Skin of body (tissue), 2 donors: ENCODE results near the gene NCOA5. TPM values are rescaled to one million over a fixed set of nuclear protein-coding genes. Genes with fewer than 3 reads are reported as not detected.

ENCODE experiments used
- DNase-seq: peaks from one replicate; lab custom pipeline; 2025; lab: John Stamatoyannopoulos, UW
- total RNA-seq: library from RNA; depleted of rRNA; stranded (reverse); fragments of >200 nt; gene quantifications from one replicate; pipeline ENCODE4 v1.2.3, GENCODE V29; 2014

NCOA5 gene
- total RNA-seq, 1 donor from 2014 or later = 10.8 TPM

GRCh38 chr20:46063151-46063550 is 26.6 kb downstream of the NCOA5 start:
- DNase-seq = no peak

- DNase-seq = no peak
Observed at GRCh38 chr20:46062621-46063020, 27.1 kb downstream of the NCOA5 start.

- DNase-seq = no peak
Observed at GRCh38 chr20:46062151-46062550, 27.6 kb downstream of the NCOA5 start.

- no peak for DNase-seq
Observed at GRCh38 chr20:46060975-46061374, 28.8 kb downstream of the NCOA5 start.

- DNase-seq = no peak
Observed at GRCh38 chr20:46060301-46060881, 29.4 kb downstream of the NCOA5 start.

- DNase-seq = no peak
Observed at GRCh38 chr20:46058599-46059281, 31.0 kb downstream of the NCOA5 start.

GRCh38 chr20:46057856-46058598 is 31.7 kb downstream of the NCOA5 start:
- DNase-seq = no peak

- no peak for DNase-seq
Observed at GRCh38 chr20:46056970-46057855, 32.5 kb downstream of the NCOA5 start.

GRCh38 chr20:46056027-46056833 is 33.5 kb downstream of the NCOA5 start:
- DNase-seq = no peak

- no peak for DNase-seq
Observed at GRCh38 chr20:46055269-46055668, 34.5 kb downstream of the NCOA5 start.

GRCh38 chr20:46054606-46055005 is 35.2 kb downstream of the NCOA5 start:
- DNase-seq = no peak

- DNase-seq = no peak
Observed at GRCh38 chr20:46053416-46053815, 36.3 kb downstream of the NCOA5 start.

- DNase-seq = no peak
Observed at GRCh38 chr20:46051556-46052308, 38.0 kb downstream of the NCOA5 start.

- DNase-seq = no peak
Observed at GRCh38 chr20:46050885-46051284, 38.9 kb downstream of the NCOA5 start.

GRCh38 chr20:46050444-46050843 is 39.3 kb downstream of the NCOA5 start:
- no peak for DNase-seq

GRCh38 chr20:46049815-46050214 is 39.9 kb downstream of the NCOA5 start:
- no peak for DNase-seq

GRCh38 chr20:46049190-46049589 is 40.6 kb downstream of the NCOA5 start:
- no peak for DNase-seq

GRCh38 chr20:46047821-46048220 is 41.9 kb downstream of the NCOA5 start:
- no peak for DNase-seq

GRCh38 chr20:46046588-46047310 is 43.0 kb downstream of the NCOA5 start:
- no peak for DNase-seq
